K562 (cell line): ENCODE results near the gene IL4I1. TPM values are rescaled to one million over a fixed set of nuclear protein-coding genes. Genes with fewer than 3 reads are reported as not detected.
A peak's percentile ranks its signal among the peaks of the same experiment; 100 is the strongest.

Experiments
- ATAC-seq: fragments of 200-7000 bp; cut with Tn5 transposase; 3 replicates; pipeline ENCODE4 v1.9.1; 2020; ENCODE audit warnings: moderate library complexity
- BruUV-seq: library from RNA; stranded (reverse); fragments of 400-500 nt; replicated peaks from 2 replicates; lab custom pipeline; 2021; lab: Mats Ljungman, UMichigan
- CTCF ChIA-PET: fragments of 300-600 bp; formaldehyde crosslinking; extraction: SDS; loops from one replicate; lab custom pipeline; 2021; ENCODE audit warnings: low intra/inter-chr PET ratio; lab: Yijun Ruan, JAX
- POLR2A ChIA-PET: fragments of 300-600, 350-650 bp; sonication (Branson Sonifier 250); formaldehyde crosslinking; extraction: SDS; loops from one replicate; lab custom pipeline; 2021; ENCODE audit warnings: antibody characterized with exemption, inconsistent platforms; lab: Yijun Ruan, JAX
- DNase-seq, 4 experiments: peaks; one replicate each; pipeline versions ENCODE4 v3.0.0 to v3.0.0-alpha.2; 2011 to 2018; ENCODE audit warnings: low spot score in 3 of 4, mixed read lengths in 3 of 4; ENCODE audit errors: extremely low read depth in 1 of 4
- FAIRE-seq: peaks from 2 replicates; lab custom pipeline; 2011; peaks lifted over from hg19 to GRCh38; lab: Jason Lieb, UNC
- H2AFZ ChIP-seq: 2 replicates; pipeline ENCODE4 v1.6.0; 2011; ENCODE audit warnings: low read depth, low read length, control low read depth, inconsistent platforms
- H3K27ac ChIP-seq: fragments of 200-600 bp; 3 replicates; pipeline ENCODE4 v1.8.0; 2011; ENCODE audit warnings: low read depth, mild to moderate bottlenecking, control low read depth, inconsistent platforms, low read length, moderate library complexity, mixed read lengths; ENCODE audit errors: extremely low read depth
- H3K27me3 ChIP-seq, 2 experiments: fragments of 300-600 bp in 1 of 2; 2 replicates in 1 of 2; 3 replicates in 1 of 2; pipeline versions ENCODE4 v1.6.0 to v1.8.0; 2011; ENCODE audit warnings: inconsistent platforms in 2 of 2, low read length in 2 of 2, mild to moderate bottlenecking in 1 of 2, mixed read lengths in 1 of 2, moderate library complexity in 1 of 2; ENCODE audit not compliant: control insufficient read depth in 2 of 2, insufficient read depth in 2 of 2
- H3K36me3 ChIP-seq: fragments of 300-600 bp; 3 replicates; pipeline ENCODE4 v1.8.0; 2011; ENCODE audit warnings: mild to moderate bottlenecking, low read length, inconsistent platforms; ENCODE audit not compliant: control insufficient read depth, insufficient read depth
- H3K4me1 ChIP-seq, 2 experiments: fragments of 200-600 bp in 1 of 2; replicated peaks in 1 of 2; 2 replicates in 1 of 2; 3 replicates in 1 of 2; pipeline versions ENCODE4 v1.5.1 to v1.8.0; 2011; ENCODE audit warnings: inconsistent platforms in 2 of 2, low read length in 2 of 2, mild to moderate bottlenecking in 1 of 2, mixed read lengths in 1 of 2, moderate library complexity in 1 of 2; ENCODE audit not compliant: control insufficient read depth in 2 of 2, insufficient read depth in 2 of 2
- H3K4me2 ChIP-seq: 2 replicates; pipeline ENCODE4 v1.6.1; 2011; ENCODE audit warnings: low read length, control low read depth, inconsistent platforms, mixed read lengths; ENCODE audit not compliant: insufficient read depth
- H3K4me3 ChIP-seq: fragments of 200-600 bp; sonication (generic), shearing (Covaris generic); 2 replicates; pipeline ENCODE4 v1.5.1; 2016; ENCODE audit warnings: control low read depth, inconsistent platforms
- H3K79me2 ChIP-seq: fragments of 200-600 bp; 3 replicates; pipeline ENCODE4 v1.8.0; 2011; ENCODE audit warnings: low read length, inconsistent platforms; ENCODE audit not compliant: control insufficient read depth, insufficient read depth
- H3K9ac ChIP-seq, 2 experiments: 2 replicates each; pipeline versions ENCODE4 v1.6.0 to v1.6.1; 2011; ENCODE audit warnings: low read depth in 2 of 2, low read length in 2 of 2, control low read depth in 1 of 2, inconsistent platforms in 1 of 2, mild to moderate bottlenecking in 1 of 2, mixed read lengths in 1 of 2; ENCODE audit not compliant: insufficient read depth in 1 of 2
- H3K9me1 ChIP-seq: one replicate; pipeline ENCODE4 v1.6.0; 2011; ENCODE audit warnings: inconsistent platforms, mild to moderate bottlenecking, low read length, moderate library complexity; ENCODE audit not compliant: control insufficient read depth, insufficient read depth
- H3K9me3 ChIP-seq: replicated peaks from 2 replicates; pipeline ENCODE4 v1.5.1; 2011; ENCODE audit warnings: low read depth, low read length, inconsistent platforms; ENCODE audit not compliant: control insufficient read depth, insufficient read depth
- H4K20me1 ChIP-seq: replicated peaks from 2 replicates; pipeline ENCODE4 v1.6.1; 2011; ENCODE audit warnings: low read length, inconsistent platforms, mixed read lengths; ENCODE audit not compliant: control insufficient read depth, insufficient read depth
- CBFA2T2 ChIP-seq: fragments of 450-650 bp; conservative IDR thresholded peaks from 2 replicates; pipeline ENCODE4 v1.6.1; 2017; ENCODE audit warnings: mild to moderate bottlenecking
- ZNF324 ChIP-seq: fragments of 250-450 bp; sonication (Bioruptor Pico); IDR thresholded peaks from 2 replicates; pipeline ENCODE4 v1.4.0; 2020; ENCODE audit warnings: mild to moderate bottlenecking
- WGBS: fragments of 100-300 bp; shearing (Covaris generic); methylation state at CpG from one replicate; pipeline ENCODE4 v1.1.6; 2016; ENCODE audit warnings: low coverage, mixed read lengths; ENCODE audit not compliant: insufficient coverage; ENCODE audit errors: missing lambda C conversion rate; 5-methylcytosine and 5-hydroxymethylcytosine counted together
- in situ Hi-C: fragments of 300-500 bp; cut with MboI; formaldehyde crosslinking; loops from 4 replicates; pipeline ENCODE4 v1.15.0; 2018; ENCODE audit warnings: inconsistent platforms, mixed read lengths
- intact Hi-C: fragments of 100-400 bp; cut with micrococcal nuclease; formaldehyde crosslinking; loops from 2 replicates; pipeline ENCODE4 v1.14.2; 2022
- polyA plus RNA-seq, 8 experiments: library from polyadenylated mRNA; depleted of rRNA in 4 of 8; stranded (reverse) in 5 of 8; unstranded in 3 of 8; fragments of >200 nt; fragmentation: Nextera tagmentation in 2 of 8; fragmentation: Illumina TruSeq in 1 of 8; extraction: Ambion mirVana in 2 of 8; extraction: Trizol in 1 of 8; gene quantifications; 2 replicates each; pipeline versions ENCODE4 v1.2.1 to v1.2.3, GENCODE V29; 2011 to 2014; ENCODE audit warnings: inconsistent platforms in 1 of 8, missing spikeins in 1 of 8
- total RNA-seq, 7 experiments: library from RNA; depleted of rRNA in 6 of 7; stranded (reverse); fragments of >200 nt in 6 of 7; fragmentation: Illumina TruSeq in 2 of 7; extraction: Trizol in 2 of 7; gene quantifications; 2 replicates each; pipeline versions ENCODE4 v1.2.1 to v1.2.3, GENCODE V29; 2011 to 2021; ENCODE audit warnings: low replicate concordance in 1 of 7
- TF ChIP-seq, protein P1 (sequence below), 3 experiments: IDR thresholded peaks in 2 of 3; conservative IDR thresholded peaks in 1 of 3; 2 replicates each; pipeline ENCODE4 v1.5.1; 2011 to 2012; ENCODE audit warnings: low read length in 3 of 3, mild to moderate bottlenecking in 3 of 3, control low read depth in 2 of 3, improper control_type of control experiment in 1 of 3, inconsistent platforms in 1 of 3, low read depth in 1 of 3, mixed read lengths in 1 of 3, moderate library complexity in 1 of 3; ENCODE audit not compliant: insufficient read depth in 2 of 3

IL4I1 gene
- total and polyA plus RNA-seq, 9 of the 15 experiments (the other 6 are each of a cell fraction or from before 2014, with no cell fraction given): 0.06 to 0.95 (median 0.43) TPM; not detected in 2

GRCh38 chr19:49872245-49873128 lies 24.2 kb downstream of the IL4I1 start:
- H3K9me3 ChIP-seq: no peaks in the 10 kb centered on the region
- H3K36me3 ChIP-seq: peaks cover 44% of the 10 kb centered on the region
- 78% methylated on average over 19 of the region's 27 CpGs for WGBS
- DNase-seq: no peak
- in situ Hi-C loops: loop anchor here (10.0 kb wide), 1 partner anchor 378 kb away; the partner anchor contains the start of gene RPS11
- H3K4me3 ChIP-seq: no peak overlapping the region
- peaks cover 39% of the 10 kb centered on the region for H3K79me2 ChIP-seq
- H3K4me1 ChIP-seq: peaks cover 27 to 80% of the 10 kb centered on the region in 2 experiments
- H3K9me1 ChIP-seq: peaks cover 4% of the 10 kb centered on the region
- POLR2A ChIA-PET: interaction anchor here (0.5 to 0.6 kb wide), 2 partner anchors 18 to 82 kb away, joined by 3 read pairs; no protein-coding TSS in a partner anchor
- TF ChIP-seq, protein P1, sequence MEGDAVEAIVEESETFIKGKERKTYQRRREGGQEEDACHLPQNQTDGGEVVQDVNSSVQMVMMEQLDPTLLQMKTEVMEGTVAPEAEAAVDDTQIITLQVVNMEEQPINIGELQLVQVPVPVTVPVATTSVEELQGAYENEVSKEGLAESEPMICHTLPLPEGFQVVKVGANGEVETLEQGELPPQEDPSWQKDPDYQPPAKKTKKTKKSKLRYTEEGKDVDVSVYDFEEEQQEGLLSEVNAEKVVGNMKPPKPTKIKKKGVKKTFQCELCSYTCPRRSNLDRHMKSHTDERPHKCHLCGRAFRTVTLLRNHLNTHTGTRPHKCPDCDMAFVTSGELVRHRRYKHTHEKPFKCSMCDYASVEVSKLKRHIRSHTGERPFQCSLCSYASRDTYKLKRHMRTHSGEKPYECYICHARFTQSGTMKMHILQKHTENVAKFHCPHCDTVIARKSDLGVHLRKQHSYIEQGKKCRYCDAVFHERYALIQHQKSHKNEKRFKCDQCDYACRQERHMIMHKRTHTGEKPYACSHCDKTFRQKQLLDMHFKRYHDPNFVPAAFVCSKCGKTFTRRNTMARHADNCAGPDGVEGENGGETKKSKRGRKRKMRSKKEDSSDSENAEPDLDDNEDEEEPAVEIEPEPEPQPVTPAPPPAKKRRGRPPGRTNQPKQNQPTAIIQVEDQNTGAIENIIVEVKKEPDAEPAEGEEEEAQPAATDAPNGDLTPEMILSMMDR (IDR thresholded peaks at IDR 0.05 in 2 of 3, conservative IDR thresholded peaks at IDR 0.05 in 1 of 3; ENCODE audit: insufficient read depth in 2 of 3, low read depth in 1 of 3, low read length in 3 of 3): no peak
- TF ChIP-seq CBFA2T2 (no peak), ZNF324 (CRISPR knock-in tag) (no peak)
- TF ChIP-seq, all 486 proteins: peak for 0
- peak overlapping the region in 1 of 2 experiments; percentile 84; a peak in 2 of 4 replicates for H3K9ac ChIP-seq
- ATAC-seq (no peak), FAIRE-seq (no peak)
- no peak overlapping the region for H3K4me2 ChIP-seq
- H4K20me1 ChIP-seq: no peaks in the 10 kb centered on the region
- CTCF ChIA-PET: interaction anchor here (0.7 kb wide), 1 partner anchor 70 kb away, joined by 3 read pairs; no protein-coding TSS in a partner anchor
- intact Hi-C loops: loop anchor here (10.0 kb wide), 1 partner anchor 158 kb away; no protein-coding TSS in a partner anchor
- H3K27me3 ChIP-seq: no peaks in the 10 kb centered on the region
- no peak overlapping the region for H2AFZ ChIP-seq
- BruUV-seq: no TSS peak
- peak overlapping the region; percentile 26; the same call in 2 of the 3 replicates for H3K27ac ChIP-seq
